Mucosa of descending colon (tissue), 3 donors: Measurements from ENCODE around the gene TRIM14. TPM values are rescaled to one million over a fixed set of nuclear protein-coding genes. Genes with fewer than 3 reads are reported as not detected.

Source experiments
- ATAC-seq: fragments of 200-7000 bp; cut with Tn5 transposase; one replicate; pipeline ENCODE4 v1.9.1; 2020; ENCODE audit warnings: mild to moderate bottlenecking, moderate library complexity
- DNase-seq, 3 donors: peaks; one replicate each; pipeline ENCODE4 v3.0.0-alpha.2; 2020
- H3K36me3 ChIP-seq: fragments of 200-600 bp; one replicate; pipeline ENCODE4 v1.8.0; 2021; ENCODE audit warnings: low read depth, mild to moderate bottlenecking
- H3K4me1 ChIP-seq: fragments of 200-600 bp; one replicate; pipeline ENCODE4 v1.8.0; 2021; ENCODE audit warnings: low read depth, mild to moderate bottlenecking
- H3K4me3 ChIP-seq: fragments of 200-600 bp; one replicate; pipeline ENCODE4 v1.8.0; 2021; ENCODE audit warnings: mild to moderate bottlenecking
- H3K9me3 ChIP-seq: fragments of 200-600 bp; one replicate; pipeline ENCODE4 v1.8.0; 2021; ENCODE audit warnings: mild to moderate bottlenecking
- intact Hi-C, 2 donors: fragments of 100-400 bp; cut with DNase I in 1 of 2; cut with micrococcal nuclease in 1 of 2; formaldehyde crosslinking; loops; one replicate each; pipeline versions ENCODE4 v1.11.0 to v1.11.1; 2022; cut with DNase I, micrococcal nuclease
- total RNA-seq, 3 donors: library from RNA; stranded (reverse); fragmentation: NEBNext Ultra II Directional in 2 of 3; extraction: Animal tissue kit (Norgen Biotek cat#: 25700) in 2 of 3; gene quantifications; one replicate each; pipeline versions ENCODE4 v1.2.1 to v1.2.4, GENCODE V29; 2021 to 2023
- TF ChIP-seq, protein P1 (sequence below): fragments of 200-600 bp; IDR thresholded peaks from one replicate; pipeline ENCODE4 v1.8.0; 2022; ENCODE audit warnings: antibody characterized with exemption, mild to moderate bottlenecking
- donor health status: DM: no; HTN: no; CAD: no; lungs with moderate emphysema.
- donor health status: DM: no; HTN: no; CAD: no.
- donor health status: DM: no; HTN: yes; CAD: no.

The TRIM14 gene
- total RNA-seq, 3 donors from 2014 or later, result 44.9 to 67.2 (median 55.6) TPM

DNA sequence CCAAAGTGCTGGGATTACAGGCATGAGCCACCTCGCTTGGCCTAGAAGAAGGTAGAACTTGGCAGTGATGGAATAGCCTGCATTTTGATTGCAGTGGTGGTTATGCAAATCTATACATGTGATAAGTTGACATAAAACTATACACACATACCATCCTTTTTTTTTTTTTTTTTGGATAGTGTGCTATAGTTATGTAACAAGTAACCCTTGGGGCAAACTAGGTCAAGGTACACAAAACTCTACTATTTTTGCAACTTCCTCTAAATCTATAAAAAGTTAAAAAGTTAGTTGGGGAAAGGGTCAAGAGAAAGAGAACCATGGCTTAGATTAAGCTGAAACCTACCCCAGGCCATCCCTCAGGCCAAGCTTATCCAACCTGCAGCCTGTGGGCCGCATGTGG is 11.1 kb downstream of the TRIM14 start:
- ATAC-seq, result peak; percentile 13
- DNase-seq, result peak in 1 of 3 donors; percentile 13
- TF ChIP-seq, protein P1, sequence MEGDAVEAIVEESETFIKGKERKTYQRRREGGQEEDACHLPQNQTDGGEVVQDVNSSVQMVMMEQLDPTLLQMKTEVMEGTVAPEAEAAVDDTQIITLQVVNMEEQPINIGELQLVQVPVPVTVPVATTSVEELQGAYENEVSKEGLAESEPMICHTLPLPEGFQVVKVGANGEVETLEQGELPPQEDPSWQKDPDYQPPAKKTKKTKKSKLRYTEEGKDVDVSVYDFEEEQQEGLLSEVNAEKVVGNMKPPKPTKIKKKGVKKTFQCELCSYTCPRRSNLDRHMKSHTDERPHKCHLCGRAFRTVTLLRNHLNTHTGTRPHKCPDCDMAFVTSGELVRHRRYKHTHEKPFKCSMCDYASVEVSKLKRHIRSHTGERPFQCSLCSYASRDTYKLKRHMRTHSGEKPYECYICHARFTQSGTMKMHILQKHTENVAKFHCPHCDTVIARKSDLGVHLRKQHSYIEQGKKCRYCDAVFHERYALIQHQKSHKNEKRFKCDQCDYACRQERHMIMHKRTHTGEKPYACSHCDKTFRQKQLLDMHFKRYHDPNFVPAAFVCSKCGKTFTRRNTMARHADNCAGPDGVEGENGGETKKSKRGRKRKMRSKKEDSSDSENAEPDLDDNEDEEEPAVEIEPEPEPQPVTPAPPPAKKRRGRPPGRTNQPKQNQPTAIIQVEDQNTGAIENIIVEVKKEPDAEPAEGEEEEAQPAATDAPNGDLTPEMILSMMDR, result no peak
- Histone ChIP-seq H3K4me1 (peaks cover 7% of the 10 kb centered on the region), H3K4me3 (no peak overlapping the region), H3K36me3 (no peaks in the 10 kb centered on the region), H3K9me3 (no peaks in the 10 kb centered on the region)
- intact Hi-C loops, result no loop called here

DNA sequence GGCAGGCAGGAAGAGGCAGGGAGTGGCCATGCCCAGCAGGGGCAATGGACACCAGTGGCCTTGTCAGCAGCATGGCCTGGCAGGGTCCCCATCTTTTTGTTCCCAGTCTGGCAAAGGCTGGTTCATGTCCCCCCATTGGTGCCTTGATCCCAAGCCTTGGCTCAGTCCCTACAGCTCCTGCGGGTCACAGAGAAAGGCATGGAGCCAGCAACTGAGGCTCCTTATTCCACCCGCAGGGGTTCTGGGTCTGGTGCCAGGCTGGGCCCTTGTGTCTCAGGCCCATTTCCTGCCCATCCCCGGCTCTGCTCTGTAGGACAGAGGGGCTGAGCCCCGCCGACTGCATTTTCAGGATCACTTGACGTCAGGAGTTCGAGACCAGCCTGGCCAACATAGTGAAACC is 14.0 kb downstream of the TRIM14 start:
- Histone ChIP-seq H3K4me1 (peaks cover 14% of the 10 kb centered on the region), H3K36me3 (no peaks in the 10 kb centered on the region), H3K4me3 (no peak overlapping the region), H3K9me3 (no peaks in the 10 kb centered on the region)
- no peak for ATAC-seq
- peak in 1 of 3 donors; percentile 48 for DNase-seq
- intact Hi-C loops, result no loop called here
- TF ChIP-seq, protein P1, result no peak

DNA sequence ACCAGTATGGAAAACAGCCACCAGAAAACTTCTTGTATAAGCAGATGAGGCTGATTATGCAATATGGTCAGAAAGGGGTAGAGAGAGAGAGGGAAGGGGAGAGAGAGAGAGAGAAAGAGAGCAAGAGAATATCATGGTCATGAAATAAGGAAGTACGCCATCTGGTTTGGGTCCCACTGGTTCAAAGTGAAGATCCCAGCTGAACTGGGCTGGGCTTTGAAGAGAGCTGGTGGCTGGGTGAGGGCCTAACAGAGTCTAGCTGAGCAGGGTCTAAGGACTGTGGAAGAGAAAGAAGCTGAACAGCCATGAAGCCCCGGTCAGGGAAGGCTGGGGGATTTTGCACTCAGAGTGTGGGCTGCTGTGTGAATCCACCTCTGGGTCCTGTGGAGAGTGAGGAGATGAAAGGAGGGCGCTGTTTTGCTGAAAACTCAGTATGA is 14.6 kb downstream of the TRIM14 start:
- peaks cover 19% of the 10 kb centered on the region for H3K4me1 ChIP-seq
- H3K4me3 ChIP-seq, result no peak overlapping the region
- ATAC-seq (peak; percentile 4), DNase-seq (peak in 1 of 3 donors; percentile 19)
- intact Hi-C loops, result no loop called here
- no peaks in the 10 kb centered on the region for H3K9me3 ChIP-seq
- no peaks in the 10 kb centered on the region for H3K36me3 ChIP-seq
- TF ChIP-seq, protein P1, result no peak

DNA sequence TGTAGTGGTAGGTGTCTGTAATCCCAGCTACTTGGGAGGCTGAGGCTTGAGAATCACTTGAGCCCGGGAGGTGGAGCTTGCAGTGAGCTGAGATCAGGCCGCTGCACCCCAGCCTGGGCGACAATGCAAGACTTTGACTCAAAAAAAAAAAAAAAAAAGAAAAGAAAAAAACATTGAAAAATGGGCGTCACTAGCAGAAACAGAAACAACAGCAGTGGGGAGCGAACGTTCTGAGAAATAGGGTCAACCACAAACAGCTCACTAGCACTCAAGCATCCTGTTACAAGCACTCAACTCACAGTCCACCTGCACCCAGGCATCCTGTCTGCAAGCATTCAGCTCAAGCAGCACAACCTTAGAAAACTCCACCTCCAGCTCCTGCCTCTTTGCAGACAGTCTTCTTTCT is 17.2 kb downstream of the TRIM14 start:
- Histone ChIP-seq H3K4me3 (no peak overlapping the region), H3K9me3 (no peaks in the 10 kb centered on the region), H3K36me3 (no peaks in the 10 kb centered on the region), H3K4me1 (peaks cover 13% of the 10 kb centered on the region)
- DNase-seq (peak in 2 of 3 donors; percentile 55 to 85), ATAC-seq (peak; percentile 86)
- TF ChIP-seq, protein P1, result no peak
- intact Hi-C loops, result no loop called here

DNA sequence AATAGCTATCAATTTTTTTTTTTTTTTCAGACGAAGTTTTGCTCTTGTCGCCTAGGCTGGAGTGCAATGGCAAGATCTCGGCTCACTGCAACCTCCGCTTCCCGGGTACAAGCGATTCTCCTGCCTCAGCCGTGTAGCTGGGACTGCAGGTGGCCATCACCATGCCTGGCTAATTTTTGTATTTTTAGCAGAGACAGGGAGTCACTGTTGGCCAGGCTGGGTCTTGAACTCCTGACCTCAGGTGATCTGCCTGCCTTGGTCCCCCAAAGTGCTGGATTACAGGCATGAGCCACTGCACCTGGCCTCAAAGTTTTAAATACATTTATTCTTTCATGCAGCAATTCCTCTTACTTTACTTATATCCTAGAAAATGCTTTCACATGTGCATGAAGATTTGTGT is 17.6 kb downstream of the TRIM14 start:
- Histone ChIP-seq H3K9me3 (no peaks in the 10 kb centered on the region), H3K4me3 (no peak overlapping the region), H3K4me1 (peaks cover 13% of the 10 kb centered on the region), H3K36me3 (no peaks in the 10 kb centered on the region)
- TF ChIP-seq, protein P1, result no peak
- ATAC-seq (no peak), DNase-seq (no peak)
- intact Hi-C loops, result no loop called here

DNA sequence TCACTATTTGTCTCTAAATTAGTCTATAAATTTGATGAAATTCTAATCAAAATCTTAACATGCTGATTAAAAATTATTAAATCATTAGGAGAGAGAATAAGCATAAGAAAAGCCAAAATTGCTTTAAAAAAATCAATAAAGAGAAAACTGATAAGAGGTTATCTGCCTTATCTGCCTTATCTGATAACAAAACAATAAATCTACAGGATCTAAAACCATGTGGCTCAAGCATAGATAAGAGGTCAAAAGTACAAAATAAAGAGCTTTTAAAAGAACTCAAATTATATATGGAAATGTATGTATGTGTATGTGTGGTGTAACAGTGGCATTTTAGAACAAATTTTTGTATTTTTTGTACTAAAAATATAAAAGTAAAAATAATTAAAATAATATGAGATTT is 18.6 kb downstream of the TRIM14 start:
- DNase-seq (no peak), ATAC-seq (peak; percentile 23)
- Histone ChIP-seq H3K4me1 (peaks cover 13% of the 10 kb centered on the region), H3K36me3 (no peaks in the 10 kb centered on the region), H3K4me3 (no peak overlapping the region), H3K9me3 (no peaks in the 10 kb centered on the region)
- intact Hi-C loops, result no loop called here
- TF ChIP-seq, protein P1, result no peak
